ENCODE measurements around the gene VAV3.
"Not testable (repeated sequence)": the region's sequence is repeated elsewhere in the genome, so short reads cannot be mapped to it uniquely, and the experiment has no call there.

The VAV3 gene

DNA sequence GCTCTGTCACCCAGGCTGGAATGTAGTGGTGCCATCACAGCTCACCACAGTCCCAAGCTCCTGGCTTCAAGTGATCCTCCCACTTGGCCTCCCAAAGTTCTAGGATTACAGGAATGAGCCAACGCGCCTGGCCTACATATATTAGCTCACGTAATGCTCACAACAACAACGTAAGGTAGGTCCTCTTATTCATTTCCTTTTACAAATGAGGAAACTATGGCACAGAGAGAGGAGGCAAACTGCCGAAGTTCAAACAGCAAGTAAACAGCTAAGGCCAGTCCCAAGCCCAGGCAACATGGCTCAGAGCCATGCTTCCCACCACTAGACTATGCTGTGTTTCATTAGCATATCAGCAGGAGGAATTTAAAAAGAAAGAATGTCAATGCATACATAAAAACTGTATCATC, 284.4 kb downstream of the VAV3 start:
- no peak for DNase-seq (ENCODE audit: low spot score)

DNA sequence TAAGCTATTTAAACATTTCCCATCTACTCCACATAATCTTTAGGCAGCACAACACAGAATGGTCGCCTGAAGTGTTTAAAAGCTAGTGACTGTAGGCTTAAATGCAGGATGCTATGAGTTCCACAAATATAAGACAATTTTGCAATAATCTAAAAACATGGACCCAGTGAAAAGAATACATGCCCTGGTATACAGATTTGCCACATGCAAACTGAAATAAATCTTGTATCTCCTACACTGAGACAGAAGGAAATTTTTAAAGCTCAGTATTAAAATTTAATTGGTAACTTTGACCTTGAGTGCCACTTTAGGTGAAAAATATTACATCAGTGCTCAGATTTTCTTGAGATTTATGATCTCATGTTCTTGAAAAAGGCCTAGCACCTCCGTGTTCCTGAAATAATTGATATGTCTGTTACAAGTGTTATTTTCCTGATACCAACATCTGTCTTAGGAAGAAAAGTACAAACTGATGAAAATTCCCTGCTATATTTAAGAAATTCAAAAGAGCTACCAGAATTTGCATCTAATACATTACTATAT, 285.5 kb downstream of the VAV3 start:
- no peak for DNase-seq (ENCODE audit: low spot score)

DNA sequence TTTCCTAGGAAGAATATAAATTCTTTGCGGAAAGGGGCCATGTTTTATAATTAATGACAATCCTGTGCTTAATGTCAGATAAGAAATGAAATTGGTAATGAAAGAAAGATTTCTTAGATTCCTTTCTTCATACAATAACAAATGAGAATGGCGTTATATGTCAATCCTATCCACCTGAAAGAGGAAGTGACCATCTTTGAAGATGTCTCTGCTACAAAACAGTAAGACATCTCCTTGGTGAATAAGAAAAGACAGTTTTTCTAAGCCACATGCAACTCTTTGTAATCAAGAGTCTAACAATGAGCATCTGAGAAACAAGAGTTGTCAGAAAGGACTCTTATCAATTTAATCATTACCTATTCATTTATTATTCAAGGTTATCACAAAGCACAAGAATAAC, 286.0 kb downstream of the VAV3 start:
- no peak for DNase-seq (ENCODE audit: low spot score)

DNA sequence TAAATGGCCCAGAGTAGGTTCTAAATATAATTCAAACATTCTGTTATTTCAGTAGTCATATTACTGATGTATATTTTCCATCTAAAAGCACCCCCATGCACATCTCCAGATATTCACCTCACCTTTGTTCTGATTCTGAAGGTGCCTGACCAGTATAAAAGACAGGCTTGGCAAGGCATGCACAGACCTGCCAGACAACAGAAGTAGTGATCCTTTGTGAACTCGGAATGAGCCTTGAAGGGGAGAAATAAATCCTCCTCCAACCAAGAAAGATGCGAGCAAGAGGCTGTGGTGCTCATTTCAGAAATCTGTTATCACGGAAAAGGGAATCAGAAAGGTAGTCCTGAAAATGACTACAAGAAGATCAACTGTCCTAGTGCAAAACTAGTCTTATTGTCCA, 287.3 kb downstream of the VAV3 start:
- DNase-seq (ENCODE audit: low spot score): no peak

DNA sequence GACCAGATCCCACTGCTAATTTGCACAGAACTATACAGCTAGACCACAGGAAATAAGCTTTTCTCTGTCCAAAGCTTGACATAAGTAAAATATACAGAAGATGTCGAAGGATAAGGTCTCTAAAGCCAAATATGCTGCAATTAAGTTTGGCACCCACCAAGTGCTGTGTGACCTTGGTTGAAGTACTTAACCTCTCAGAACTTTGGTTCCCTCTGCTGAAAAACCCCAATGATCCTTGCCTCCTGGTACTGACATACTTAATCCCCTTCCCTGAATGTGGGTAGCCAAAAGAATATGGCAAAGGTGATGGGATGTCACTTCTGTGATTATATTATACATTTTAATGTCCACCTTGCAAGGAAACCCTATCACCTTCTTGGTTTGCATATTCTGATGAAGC, 290.5 kb downstream of the VAV3 start:
- no peak for DNase-seq (ENCODE audit: low spot score)

DNA sequence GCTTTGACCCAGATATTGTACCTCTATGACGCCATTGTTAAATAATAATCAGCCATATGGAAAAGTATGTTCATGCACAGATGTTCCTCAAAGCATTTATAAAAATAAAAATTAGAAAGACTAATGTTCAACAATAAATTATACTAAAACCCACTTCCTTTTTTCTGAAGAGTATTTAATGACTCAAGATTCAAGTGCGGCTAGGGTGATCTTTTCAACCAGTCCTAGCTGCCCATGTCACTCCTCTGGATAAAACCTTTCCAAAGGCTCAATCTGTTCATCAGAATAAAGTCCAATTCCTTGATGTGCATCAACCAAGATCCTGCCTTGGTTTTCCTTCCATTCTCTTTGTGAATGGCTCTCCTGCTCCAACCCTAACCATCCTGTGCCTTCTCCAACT, 292.0 kb downstream of the VAV3 start:
- DNase-seq (ENCODE audit: low spot score): no peak

DNA sequence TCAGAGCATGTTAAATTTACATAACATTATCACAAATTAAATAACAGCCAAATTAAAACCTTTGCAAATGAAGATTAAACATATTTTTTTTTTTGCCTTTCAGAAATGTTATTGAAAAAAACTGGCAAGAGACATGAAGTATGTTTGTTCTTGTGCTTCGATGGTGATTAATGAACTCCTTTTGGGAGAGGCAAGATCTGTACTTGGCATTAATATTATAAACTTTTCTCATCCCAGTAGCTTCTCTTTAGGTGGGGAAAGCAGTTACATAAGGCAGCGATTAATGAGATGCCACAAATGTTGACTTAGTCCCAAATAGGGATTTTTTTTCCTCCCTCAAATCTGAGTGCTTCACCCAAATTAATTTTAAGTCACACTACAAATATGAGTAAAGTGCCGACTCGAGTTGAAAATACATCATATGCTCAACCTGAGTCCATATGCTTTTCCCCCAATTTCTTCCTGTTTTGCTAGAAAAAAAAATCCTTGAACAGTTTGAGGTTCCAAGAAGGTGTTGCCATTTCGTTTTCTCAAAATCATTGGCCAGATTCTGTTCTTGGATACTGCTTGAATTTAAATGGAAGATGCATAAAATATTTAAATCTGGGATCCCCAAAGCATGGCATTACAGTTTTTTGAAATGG, 294.5 kb downstream of the VAV3 start:
- DNase-seq (ENCODE audit: low spot score): no peak

DNA sequence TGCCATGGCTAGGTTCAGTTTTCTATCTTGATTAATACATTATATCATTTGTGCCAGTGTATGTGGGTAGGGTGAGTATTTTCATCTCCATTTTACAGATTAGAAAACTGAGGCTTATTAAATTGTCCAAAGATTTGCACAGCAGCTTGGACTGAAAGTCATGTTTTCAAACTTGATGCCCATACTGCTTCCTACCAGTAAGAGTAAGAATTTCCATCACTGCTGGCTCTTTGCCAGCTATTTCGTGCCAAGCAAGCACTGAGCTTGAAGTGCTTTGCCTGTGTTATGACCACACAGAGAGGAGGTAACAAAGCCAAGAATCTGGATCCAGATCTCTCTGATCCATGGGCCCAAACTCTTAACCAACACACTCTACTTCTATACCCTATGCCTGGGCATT, 295.0 kb downstream of the VAV3 start:
- no peak for DNase-seq (ENCODE audit: low spot score)

DNA sequence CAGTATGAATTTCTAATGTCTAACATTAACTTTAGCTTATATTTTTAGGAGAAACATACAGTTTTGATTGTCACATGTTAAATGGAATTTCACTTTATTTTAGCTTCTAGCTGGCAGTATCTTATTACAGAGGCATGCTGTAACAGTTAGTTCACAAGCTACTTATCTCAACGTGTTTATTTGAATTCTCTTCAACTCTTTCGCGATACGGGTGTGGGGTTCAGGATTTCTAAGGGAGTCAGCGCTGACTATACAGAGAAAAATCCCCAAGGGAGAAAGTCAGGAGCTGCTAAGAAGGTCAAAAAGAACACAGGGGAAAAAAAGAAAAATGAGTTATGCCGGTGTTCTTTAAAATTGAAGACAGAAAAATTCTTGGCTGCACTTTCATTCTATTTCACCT, 296.2 kb downstream of the VAV3 start:
- no peak for DNase-seq (ENCODE audit: low spot score)

DNA sequence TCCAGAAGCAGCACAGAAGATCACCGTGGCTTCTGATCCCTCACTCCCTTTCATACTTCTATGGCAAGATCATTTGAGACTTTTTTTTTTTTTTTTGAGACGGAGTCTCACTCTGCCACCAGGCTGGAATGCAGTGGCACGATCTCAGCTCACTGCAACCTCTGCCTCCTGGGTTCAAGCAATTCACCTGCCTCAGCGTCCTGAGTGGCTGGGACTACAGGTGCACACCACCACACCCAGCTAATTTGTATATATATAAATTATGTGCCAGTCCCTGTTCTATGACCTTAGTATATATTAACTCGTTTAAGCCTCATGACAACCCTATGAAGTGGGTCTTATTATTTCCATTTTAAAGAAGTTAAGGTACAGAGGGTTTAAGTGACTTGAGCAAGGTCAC, 298.5 kb downstream of the VAV3 start:
- DNase-seq (ENCODE audit: low spot score): no peak

DNA sequence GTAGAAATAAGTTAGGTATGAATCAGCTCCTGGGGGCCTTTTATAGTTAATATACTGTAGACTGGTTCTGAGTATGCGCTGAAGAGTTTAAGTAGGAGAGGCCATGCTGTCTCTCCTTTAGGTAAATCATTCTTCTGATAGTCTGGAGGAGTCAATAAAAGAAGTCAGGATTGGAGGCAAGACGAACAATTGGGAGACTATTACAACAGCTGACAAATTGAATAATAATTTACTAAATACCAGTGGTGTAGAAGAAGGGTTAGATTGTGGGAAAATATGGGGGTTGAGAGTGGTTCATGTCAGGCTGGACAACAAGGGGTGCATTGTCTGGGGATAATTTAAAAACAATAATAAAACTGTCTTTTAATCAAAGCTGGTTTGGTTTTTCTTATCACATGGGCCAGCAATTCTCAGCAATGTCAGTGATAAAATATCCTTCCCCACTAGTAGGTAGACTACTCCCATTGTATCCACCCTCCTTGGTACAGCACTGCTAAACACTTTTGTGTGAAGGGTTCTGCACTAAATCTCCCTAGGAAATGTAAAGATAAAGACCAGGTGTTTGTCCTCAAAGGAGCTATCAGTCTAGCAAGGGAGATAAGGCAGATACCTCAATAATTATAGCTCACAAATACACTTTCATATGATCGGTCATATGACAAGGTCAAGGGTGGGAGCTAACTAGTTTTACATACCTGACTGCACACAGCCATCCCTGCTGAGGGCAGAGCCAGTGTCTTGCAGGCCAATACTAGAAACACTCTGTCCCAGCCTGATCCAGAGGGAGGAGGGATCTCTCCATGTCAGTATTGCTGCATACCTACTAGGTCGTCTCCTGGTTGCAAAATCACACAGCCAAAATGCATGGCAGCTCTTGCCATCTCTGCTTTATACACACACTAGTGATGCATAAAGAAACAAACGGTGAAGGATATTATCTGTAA, 299.7 kb downstream of the VAV3 start:
- no peak for DNase-seq (ENCODE audit: low spot score)

DNA sequence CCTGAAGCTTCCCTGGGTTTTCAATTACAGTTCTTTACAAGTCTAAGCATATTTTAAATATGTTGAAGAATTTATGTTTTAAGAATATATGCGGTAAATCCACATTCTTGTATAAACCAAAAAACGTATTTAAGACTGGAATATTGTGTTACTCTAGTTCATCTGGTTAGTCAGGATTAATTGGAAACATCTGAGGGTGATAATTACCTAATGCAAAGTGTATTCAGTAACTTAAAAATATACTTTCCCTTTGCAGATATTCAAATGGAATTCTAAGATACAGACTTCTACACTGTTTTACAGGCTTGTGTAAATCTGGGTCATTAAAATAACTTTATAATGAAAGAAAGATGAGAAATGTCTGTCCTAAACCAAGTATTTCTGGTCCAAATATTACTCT, 302.0 kb downstream of the VAV3 start:
- DNase-seq (ENCODE audit: low spot score): no peak

DNA sequence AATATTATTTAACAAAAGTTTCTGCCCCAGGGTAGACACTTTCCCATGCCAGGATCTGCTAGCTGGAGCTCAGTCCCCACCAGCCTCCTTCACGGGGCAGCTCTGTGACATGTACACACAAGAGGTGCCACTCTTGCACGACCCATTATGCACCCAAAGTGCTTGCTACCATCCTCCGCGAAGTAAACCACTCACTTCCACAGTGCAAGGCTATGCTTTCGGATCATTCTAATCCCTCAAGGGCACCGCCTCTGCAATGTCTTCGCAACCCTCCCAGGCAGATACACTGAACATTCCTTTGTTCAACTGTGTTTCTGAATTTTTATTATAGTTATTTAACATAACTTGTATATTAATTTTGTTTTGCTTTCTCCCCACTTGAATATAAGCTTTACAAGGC, 303.8 kb downstream of the VAV3 start:
- DNase-seq (ENCODE audit: low spot score): no peak

DNA sequence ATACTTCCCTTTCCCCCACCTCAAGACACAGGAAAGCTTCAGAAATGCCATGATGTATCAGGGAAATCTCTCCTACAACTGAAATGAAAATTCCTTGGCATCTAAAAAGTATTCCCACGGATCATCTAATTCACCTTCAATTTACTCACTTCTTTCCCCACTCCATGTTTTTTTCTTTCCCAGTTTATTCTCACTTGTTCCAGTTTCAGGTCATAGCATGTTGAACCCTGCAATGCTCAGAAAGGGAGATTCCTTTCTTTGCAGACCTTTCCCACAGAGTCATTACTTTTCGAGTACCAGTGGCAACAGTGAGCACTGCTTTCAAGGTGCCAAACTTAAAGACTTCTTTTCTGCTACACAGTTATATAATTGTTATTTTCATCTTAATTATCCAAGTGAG, 305.0 kb downstream of the VAV3 start:
- DNase-seq (ENCODE audit: low spot score): peak; percentile 48

DNA sequence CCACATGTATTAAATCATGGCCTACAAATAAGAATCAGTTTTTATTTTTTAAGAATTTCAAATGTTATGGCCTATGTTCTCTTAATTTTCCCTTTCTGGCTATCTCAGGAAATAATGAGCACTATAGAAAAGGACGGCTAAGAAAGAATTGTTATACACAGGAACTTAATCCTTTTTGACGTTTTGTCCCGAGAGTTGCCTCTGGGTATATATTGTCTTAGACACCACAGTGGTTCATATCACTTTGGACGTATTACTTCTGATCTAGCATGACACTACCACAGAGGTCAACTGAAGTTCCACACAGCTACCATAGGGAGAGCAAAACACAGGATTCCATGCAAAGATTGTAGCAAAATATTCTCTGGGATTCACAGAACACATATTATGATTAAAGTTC, 307.6 kb downstream of the VAV3 start:
- DNase-seq (ENCODE audit: low spot score): no peak

DNA sequence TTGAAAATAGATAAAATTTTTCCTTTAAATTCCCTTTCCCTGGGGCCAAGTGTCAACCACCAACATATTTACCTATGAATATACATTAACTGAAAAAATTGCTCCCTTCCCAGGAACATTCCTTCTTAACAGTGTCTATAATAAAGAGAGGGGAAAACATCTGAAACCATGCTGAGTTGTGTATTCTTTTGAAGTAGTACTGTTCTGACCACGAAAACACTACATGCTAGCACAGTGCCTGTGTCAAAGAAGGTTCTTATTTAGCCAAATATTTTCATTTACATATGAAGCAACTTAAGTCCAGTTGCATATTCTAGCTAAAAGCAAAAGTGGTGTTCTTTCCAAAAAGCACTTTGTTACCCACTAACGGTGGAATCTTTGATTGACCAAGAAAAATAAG, 311.2 kb downstream of the VAV3 start:
- no peak for DNase-seq (ENCODE audit: low spot score)

DNA sequence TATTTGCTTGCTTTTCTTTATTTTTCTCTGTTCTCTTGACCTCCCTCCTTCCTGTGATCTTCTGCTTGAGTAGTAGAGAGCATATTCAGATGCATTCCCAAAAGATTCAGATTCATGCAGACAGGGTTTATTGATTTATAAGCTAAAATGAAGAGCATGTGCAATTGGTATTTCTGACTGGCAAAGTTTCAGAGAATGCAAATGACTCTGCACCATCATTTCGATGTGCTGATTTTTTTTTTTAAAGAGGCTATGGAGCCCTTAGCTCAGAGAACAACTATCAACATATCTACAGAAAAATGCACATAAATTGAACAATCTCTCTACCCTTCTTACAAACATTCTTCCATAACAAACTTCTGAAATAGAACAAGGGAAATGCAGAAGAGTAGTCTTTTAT, 312.0 kb downstream of the VAV3 start:
- DNase-seq (ENCODE audit: low spot score): no peak

DNA sequence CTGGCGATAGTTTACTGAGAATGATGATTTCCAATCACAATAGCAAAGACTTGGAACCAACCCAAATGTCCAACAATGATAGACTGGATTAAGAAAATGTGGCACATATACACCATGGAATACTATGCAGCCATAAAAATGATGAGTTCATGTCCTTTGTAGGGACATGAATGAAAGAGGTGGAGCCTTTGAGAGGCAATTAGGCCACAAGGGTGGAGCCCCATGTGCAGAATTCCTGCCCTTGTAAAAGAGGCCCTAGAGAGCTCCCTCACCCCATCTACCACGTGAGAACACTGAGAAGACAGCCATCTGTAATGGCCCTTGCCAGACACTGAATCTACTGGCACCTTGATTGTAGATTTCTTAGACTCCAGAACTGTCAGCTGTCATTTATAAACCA, 314.2 kb downstream of the VAV3 start:
- DNase-seq (ENCODE audit: low spot score): not testable (repeated sequence)

DNA sequence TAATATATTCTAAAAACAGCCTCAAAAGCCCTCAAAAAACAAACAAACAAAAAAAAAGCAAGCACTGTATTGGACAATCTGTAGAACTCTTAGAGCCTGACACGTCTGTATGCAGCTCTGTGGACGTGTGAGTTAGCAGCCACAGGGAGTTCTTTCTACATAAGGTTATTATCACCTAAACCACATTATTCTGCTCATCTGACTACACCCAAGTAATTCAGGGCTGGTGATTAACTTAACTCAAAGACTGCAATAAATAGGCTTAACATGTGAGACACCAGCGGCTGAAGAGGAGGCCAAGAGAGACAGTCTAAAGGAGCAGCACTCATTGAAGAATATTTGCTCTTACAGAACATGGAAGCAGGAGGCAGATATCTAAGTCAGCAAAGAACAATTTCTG, 316.0 kb downstream of the VAV3 start:
- DNase-seq (ENCODE audit: low spot score): no peak

DNA sequence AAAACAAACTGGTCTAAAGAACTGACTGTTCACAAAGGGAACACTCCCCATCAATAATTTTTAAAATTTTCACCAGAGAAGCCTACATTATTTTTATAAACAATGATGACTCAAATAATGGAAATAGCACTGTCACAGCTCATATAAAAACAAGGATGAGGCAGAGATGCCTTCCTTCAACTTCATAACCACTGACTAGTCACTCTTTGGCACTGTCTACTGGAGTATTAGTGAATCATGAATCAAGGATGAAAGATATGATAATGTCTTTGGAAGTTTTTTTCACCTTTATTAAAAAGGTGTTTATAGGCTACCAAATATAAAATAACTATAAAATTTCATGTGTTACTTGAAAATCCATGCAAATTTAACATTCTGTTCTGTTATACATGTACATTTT, 316.9 kb downstream of the VAV3 start:
- DNase-seq (ENCODE audit: low spot score): no peak

DNA sequence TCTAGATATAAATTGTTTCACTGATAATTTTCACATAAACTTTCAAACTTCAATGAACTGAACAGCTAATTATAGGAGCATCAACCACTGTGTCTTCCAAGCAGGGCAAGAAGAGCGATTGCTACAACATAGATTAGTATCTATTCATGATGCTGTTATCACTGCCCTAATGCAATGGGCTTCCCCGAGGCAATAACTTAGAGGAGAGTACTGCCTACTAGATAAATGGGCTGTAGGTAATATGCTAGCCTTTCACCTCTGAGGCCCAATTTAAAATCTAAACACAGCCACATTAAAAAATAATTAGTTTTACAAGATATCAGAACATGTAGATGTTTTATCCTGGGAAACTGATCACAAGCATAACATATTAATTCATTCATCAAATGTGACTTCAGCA, 318.0 kb downstream of the VAV3 start:
- DNase-seq (ENCODE audit: low spot score): no peak

DNA sequence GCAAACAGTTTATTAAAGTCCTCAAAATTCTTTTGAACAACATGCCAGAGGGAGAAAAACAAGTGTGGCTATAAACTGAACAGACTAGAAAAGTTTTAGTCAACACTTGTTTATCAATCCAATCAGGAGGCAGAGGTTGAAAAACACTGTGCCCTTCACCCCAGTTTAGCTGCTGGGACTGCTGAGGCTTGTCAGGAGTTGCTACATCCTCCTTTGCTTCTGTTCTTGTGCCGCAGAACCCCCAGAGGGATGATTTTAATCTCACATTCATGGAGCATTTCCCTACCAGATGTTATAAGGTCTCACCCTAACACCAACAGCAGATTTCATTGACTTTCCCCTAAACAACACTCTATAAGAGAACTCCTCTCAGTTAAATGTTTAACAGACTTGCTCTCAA, 321.2 kb downstream of the VAV3 start:
- DNase-seq (ENCODE audit: low spot score): no peak

DNA sequence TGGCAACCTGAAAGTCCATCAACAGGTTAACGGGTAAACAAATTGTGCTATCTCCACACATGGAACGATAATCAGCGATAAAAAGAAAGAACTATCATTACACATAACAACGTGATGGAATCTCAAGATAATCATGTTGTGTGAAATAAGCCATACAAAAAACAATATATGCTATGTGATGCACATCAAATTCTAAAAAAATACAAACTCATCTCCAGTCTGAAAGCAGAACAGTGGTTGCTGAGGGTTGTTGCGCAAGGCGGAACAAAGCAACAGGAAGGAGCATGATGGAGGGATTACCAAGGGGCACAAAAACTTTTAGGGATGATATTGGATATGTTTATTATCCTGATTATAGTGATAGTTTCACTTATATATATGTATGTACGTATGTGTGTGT, 324.8 kb downstream of the VAV3 start:
- no peak for DNase-seq (ENCODE audit: low spot score)
